ENCODE data around the gene FOXA1.

Gene FOXA1

DNA sequence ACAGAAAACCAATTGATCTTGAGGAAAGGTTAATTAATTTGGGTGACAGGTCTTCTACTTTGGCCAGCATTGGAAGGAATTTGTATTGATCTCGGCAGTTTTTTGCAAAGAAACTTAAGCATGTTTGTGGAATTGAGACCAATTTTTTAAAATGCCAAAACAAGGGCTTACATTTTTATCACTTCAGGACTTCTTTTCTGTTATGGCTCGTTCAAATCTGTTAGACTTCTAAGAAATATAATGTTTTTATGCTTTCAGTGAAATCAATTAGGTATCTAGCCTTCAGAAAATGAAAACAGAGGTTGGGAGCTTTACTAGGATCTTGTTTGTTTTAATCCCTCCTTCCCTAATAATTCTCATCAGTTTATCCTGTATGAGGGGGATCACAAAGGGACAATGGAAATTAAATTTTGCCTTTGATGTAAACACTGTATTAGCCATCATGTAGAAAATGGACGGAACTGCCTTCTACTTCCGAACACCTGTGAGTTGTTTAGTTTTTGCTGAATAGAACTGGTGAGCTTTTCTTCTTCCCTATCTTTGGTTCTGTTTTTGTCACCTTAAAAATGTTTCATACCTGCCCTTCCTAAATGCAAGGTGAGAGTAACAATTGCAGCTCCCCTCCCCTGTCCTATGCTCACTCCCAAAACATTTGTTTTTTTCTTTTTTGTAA is 7.8 kb downstream of the FOXA1 start:
- H3K9me3 ChIP-seq (ENCODE audit: control insufficient read depth, insufficient read depth, low read length): no peaks in the 10 kb centered on the region
- H3K27ac ChIP-seq (ENCODE audit: low read depth, low read length): no peak overlapping the region
- peaks cover 99% of the 10 kb centered on the region for H3K27me3 ChIP-seq (ENCODE audit: control insufficient read depth, insufficient read depth, low read length)
- H3K4me3 ChIP-seq (ENCODE audit: low read depth, low read length): peak overlapping the region; percentile 62
- peaks cover 45% of the 10 kb centered on the region for H3K4me1 ChIP-seq (ENCODE audit: control insufficient read depth, insufficient read depth, low read length)
- no peaks in the 10 kb centered on the region for H3K36me3 ChIP-seq (ENCODE audit: control insufficient read depth, insufficient read depth, low read length)
- no peak overlapping the region for H3K9ac ChIP-seq (ENCODE audit: low read depth, low read length)

DNA sequence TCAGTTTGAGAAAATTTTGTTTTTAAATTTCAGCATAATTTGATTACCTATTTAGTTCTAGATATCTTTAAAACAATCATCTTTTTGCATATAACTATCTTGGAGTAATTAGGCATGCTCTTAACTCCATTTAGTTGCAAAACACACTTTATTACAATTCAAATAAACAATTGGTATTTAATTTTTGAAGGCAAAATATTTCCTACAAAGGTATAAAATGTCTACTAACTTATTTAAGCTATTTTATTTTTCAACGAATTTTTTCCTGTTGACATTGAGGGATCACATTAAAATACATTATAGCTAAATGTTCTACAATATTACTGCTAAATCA is 8.3 kb downstream of the FOXA1 start:
- H3K4me1 ChIP-seq (ENCODE audit: control insufficient read depth, insufficient read depth, low read length): peaks cover 45% of the 10 kb centered on the region
- no peak overlapping the region for H3K9ac ChIP-seq (ENCODE audit: low read depth, low read length)
- no peak overlapping the region for H3K4me3 ChIP-seq (ENCODE audit: low read depth, low read length)
- peaks cover 99% of the 10 kb centered on the region for H3K27me3 ChIP-seq (ENCODE audit: control insufficient read depth, insufficient read depth, low read length)
- H3K9me3 ChIP-seq (ENCODE audit: control insufficient read depth, insufficient read depth, low read length): no peaks in the 10 kb centered on the region
- no peaks in the 10 kb centered on the region for H3K36me3 ChIP-seq (ENCODE audit: control insufficient read depth, insufficient read depth, low read length)
- no peak overlapping the region for H3K27ac ChIP-seq (ENCODE audit: low read depth, low read length)

DNA sequence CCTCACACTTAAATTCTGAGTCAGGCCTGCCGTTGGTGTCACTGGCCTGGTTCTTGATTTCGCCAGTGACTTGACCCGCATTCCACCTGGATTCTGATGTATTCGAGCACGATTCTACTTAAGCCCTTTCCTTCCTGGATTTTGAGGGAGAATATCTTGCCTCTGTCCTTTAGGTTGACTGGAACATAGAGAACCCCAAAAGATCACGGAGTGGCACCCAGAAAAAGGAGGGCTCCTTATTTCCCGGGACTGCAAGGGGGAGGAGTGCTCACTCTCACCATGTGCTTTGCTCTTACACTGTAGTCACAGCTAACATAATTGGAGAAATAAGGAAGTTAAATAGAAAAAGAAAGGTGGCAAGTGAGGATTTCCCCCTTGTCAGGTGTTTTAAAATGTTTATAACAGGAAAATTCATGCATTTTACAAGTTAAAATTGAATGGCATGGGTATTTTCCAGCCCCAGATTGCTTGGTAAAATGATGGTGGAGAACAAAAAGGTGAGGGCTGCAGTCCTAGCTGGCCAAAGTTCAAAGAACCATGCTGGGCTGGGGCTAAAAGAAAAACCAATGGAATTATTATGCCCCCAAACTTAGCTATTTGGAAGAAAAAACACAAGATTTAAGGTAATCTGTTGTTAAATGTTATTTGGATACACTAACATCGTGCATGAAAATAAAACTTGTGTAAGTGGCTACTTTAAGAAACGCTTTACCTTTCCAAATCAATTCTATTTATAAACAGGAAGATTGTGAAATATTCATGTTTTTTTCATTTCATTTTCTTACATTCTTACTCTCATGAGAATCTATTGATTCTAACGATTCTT is 8.9 kb downstream of the FOXA1 start:
- H3K9me3 ChIP-seq (ENCODE audit: control insufficient read depth, insufficient read depth, low read length): no peaks in the 10 kb centered on the region
- H3K4me3 ChIP-seq (ENCODE audit: low read depth, low read length): no peak overlapping the region
- peaks cover 99% of the 10 kb centered on the region for H3K27me3 ChIP-seq (ENCODE audit: control insufficient read depth, insufficient read depth, low read length)
- no peaks in the 10 kb centered on the region for H3K36me3 ChIP-seq (ENCODE audit: control insufficient read depth, insufficient read depth, low read length)
- H3K4me1 ChIP-seq (ENCODE audit: control insufficient read depth, insufficient read depth, low read length): peaks cover 45% of the 10 kb centered on the region
- no peak overlapping the region for H3K9ac ChIP-seq (ENCODE audit: low read depth, low read length)
- H3K27ac ChIP-seq (ENCODE audit: low read depth, low read length): no peak overlapping the region

DNA sequence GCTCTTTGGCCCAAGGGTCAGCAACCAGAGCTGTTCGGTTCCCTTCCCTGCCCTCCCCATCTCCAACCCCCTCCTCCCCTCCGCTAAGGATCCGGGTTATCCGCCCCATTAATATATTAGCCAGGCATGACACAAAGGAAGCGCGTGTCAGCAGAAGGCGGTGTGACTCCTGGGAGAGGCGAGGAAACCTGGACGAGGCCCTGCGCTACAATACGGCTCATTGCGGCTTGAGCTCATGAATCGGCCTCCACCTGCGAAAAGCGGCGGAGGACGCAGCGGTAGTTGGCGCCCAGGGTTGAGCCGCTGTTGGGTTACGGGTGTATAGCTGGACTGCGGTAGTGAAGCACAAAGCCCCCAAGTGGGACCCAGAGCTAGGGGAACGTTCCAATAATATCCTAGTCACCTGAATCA is 9.9 kb downstream of the FOXA1 start:
- Histone ChIP-seq H3K9ac (ENCODE audit: low read depth, low read length) (no peak overlapping the region), H3K9me3 (ENCODE audit: control insufficient read depth, insufficient read depth, low read length) (no peaks in the 10 kb centered on the region), H3K4me1 (ENCODE audit: control insufficient read depth, insufficient read depth, low read length) (peaks cover 45% of the 10 kb centered on the region), H3K27ac (ENCODE audit: low read depth, low read length) (no peak overlapping the region), H3K4me3 (ENCODE audit: low read depth, low read length) (peak overlapping the region; percentile 31; the same call in 1 of the 2 replicates), H3K27me3 (ENCODE audit: control insufficient read depth, insufficient read depth, low read length) (peaks cover 99% of the 10 kb centered on the region), H3K36me3 (ENCODE audit: control insufficient read depth, insufficient read depth, low read length) (no peaks in the 10 kb centered on the region)

DNA sequence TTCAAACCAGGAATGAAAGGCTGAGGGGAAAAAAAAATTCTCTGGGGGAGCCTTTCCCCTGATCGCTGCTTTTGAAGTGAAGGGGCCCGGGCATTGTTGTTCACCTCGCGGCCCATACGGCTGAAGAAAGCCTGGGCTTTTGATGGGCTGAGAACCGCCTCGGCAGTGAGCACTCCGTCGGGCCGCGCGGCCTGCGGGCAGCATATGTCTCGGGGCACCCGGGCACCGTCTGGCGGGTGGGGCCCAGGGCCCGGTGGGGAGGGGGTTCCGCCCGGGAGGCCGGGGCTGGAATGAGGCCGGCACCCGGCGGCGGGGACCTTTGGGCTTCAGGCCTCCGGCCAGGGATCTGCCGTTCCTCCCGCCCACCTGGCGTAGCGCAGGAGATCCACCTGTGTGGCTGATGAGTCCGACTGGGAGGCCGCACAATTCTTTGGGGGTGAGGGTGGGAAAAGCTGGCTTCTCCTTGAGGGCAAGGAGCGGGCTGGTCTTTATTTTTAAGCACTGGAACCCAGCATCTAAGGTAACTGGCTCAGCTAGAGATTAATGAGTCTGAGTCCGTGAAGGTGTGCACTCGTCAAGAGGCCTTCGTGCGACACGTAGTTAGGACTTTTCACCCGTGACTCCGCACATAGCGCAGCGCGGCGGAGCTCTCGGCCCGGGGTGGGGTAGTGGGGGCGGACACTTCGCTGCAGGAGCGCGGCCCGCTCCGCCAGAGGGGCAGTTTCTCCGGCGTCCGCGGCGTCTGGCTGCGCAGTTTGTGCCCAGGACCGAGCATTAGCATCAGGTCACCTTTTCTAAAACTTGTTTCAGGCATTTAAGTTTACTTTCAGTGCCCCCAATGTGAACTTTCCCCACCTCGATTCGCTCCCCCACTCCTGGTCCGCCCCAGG is 10.6 kb downstream of the FOXA1 start:
- no peaks in the 10 kb centered on the region for H3K36me3 ChIP-seq (ENCODE audit: control insufficient read depth, insufficient read depth, low read length)
- H3K9ac ChIP-seq (ENCODE audit: low read depth, low read length): no peak overlapping the region
- H3K27me3 ChIP-seq (ENCODE audit: control insufficient read depth, insufficient read depth, low read length): peaks cover 99% of the 10 kb centered on the region
- H3K9me3 ChIP-seq (ENCODE audit: control insufficient read depth, insufficient read depth, low read length): no peaks in the 10 kb centered on the region
- peaks cover 42% of the 10 kb centered on the region for H3K4me1 ChIP-seq (ENCODE audit: control insufficient read depth, insufficient read depth, low read length)
- H3K4me3 ChIP-seq (ENCODE audit: low read depth, low read length): peak overlapping the region; percentile 38; the same call in 1 of the 2 replicates
- no peak overlapping the region for H3K27ac ChIP-seq (ENCODE audit: low read depth, low read length)

DNA sequence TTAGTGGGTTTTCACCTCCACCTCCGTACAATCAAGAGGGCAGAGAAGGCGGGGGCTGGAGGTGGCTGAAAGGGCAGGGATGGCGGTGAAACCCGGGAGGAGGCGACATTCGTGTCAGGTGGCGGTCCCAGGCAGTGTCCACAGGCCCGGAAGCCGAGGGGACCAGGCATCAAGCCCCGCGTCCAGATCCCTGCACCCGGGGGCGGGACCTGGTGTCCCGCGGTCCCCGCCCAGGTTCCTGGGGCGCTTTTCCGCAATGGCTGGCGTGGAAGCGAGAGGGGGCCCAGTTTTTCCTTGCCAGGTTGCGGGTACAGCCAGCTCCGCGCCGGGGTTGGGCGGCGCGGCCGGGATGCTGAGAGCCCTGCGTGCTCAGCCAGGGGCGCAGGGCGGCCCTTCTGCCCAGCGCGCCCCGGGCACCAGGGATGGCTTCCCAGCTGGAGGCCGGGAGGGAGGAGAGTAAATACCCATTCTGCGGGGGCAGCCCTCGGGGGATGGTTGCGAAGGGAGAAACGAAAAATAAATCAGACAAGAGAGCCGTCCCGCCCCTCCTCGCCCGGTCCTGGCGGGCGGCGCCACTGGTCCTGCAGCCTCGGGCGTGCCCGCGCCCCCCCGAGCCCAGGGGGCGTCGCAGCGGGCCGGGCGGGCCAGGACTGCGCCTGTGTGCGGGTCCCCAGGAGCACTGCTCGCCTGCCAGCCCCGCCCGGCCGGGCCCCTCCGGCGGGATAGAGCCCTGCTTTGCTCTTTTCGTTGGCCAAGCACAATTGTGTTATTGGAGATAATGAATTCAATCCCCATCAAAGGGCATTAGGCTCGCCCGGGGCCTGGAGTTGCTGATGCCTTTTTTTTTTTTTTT is 11.5 kb downstream of the FOXA1 start:
- H3K27me3 ChIP-seq (ENCODE audit: control insufficient read depth, insufficient read depth, low read length): peaks cover 99% of the 10 kb centered on the region
- H3K36me3 ChIP-seq (ENCODE audit: control insufficient read depth, insufficient read depth, low read length): no peaks in the 10 kb centered on the region
- peaks cover 34% of the 10 kb centered on the region for H3K4me1 ChIP-seq (ENCODE audit: control insufficient read depth, insufficient read depth, low read length)
- no peak overlapping the region for H3K9ac ChIP-seq (ENCODE audit: low read depth, low read length)
- H3K4me3 ChIP-seq (ENCODE audit: low read depth, low read length): peak overlapping the region; percentile 38
- H3K9me3 ChIP-seq (ENCODE audit: control insufficient read depth, insufficient read depth, low read length): no peaks in the 10 kb centered on the region
- H3K27ac ChIP-seq (ENCODE audit: low read depth, low read length): no peak overlapping the region

DNA sequence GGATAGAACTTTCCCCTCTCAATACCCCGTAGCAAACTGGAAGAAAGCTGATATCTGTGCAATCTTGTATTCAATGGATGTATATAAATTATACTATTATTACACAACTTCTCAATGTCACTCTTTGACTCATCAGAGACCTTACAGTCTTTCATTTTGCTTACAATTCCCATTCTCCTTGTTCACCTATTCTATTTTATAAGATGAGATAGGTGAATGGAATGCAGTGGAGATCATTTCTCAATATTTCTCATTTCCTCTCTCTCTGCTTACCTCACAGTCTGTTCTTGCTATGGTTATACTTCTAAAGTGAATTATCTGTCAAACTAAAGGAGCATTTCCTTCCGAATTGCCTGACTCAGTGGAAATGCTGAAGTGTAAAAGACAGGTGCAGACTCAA is 14.9 kb downstream of the FOXA1 start:
- Histone ChIP-seq H3K4me3 (ENCODE audit: low read depth, low read length) (no peak overlapping the region), H3K36me3 (ENCODE audit: control insufficient read depth, insufficient read depth, low read length) (no peaks in the 10 kb centered on the region), H3K9ac (ENCODE audit: low read depth, low read length) (no peak overlapping the region), H3K4me1 (ENCODE audit: control insufficient read depth, insufficient read depth, low read length) (peaks cover 12% of the 10 kb centered on the region), H3K9me3 (ENCODE audit: control insufficient read depth, insufficient read depth, low read length) (no peaks in the 10 kb centered on the region), H3K27ac (ENCODE audit: low read depth, low read length) (no peak overlapping the region), H3K27me3 (ENCODE audit: control insufficient read depth, insufficient read depth, low read length) (peaks cover 95% of the 10 kb centered on the region)

DNA sequence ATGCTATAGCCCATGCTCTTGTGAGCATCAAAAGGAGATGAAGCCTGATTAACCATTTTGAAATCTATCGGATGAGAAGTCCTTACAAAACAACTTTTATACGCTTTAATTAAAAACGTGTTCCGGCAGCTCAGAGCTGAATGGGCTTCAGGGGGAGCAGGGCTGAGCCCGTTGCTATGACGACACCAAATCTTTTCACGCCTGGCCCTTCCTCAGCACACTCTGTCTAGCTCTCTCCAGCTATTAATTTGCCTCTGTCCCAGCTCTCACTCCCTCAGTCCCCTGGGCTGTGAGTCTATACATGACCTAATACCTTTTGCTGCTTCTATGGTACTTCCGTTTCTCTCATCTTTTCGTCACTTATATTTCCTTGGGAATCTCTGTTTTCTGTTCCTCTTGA is 15.8 kb downstream of the FOXA1 start:
- peaks cover 3% of the 10 kb centered on the region for H3K4me1 ChIP-seq (ENCODE audit: control insufficient read depth, insufficient read depth, low read length)
- peaks cover 86% of the 10 kb centered on the region for H3K27me3 ChIP-seq (ENCODE audit: control insufficient read depth, insufficient read depth, low read length)

DNA sequence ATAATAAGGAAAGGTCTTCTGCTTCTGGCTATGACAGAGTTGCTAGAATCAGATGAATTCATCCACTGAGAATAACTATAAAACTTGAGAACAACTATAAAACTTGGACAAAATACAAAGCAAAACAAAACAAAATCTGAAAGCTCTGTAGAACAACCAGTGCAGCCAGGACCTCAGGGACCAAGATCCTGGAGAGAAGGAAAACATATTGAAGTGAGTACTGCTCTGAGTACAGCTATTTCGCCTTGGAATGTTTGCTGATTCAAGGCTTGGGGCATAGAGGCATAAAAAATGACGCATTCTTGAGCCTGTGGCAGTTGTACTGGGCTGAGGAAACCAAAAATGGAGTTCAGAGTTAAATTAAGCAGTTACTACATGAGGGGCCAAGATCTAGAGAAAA is 21.7 kb downstream of the FOXA1 start:
- peaks cover 27% of the 10 kb centered on the region for H3K27me3 ChIP-seq (ENCODE audit: control insufficient read depth, insufficient read depth, low read length)
- no peak overlapping the region for H3K27ac ChIP-seq (ENCODE audit: low read depth, low read length)
- H3K9me3 ChIP-seq (ENCODE audit: control insufficient read depth, insufficient read depth, low read length): no peaks in the 10 kb centered on the region
- H3K4me3 ChIP-seq (ENCODE audit: low read depth, low read length): no peak overlapping the region
- H3K36me3 ChIP-seq (ENCODE audit: control insufficient read depth, insufficient read depth, low read length): no peaks in the 10 kb centered on the region
- H3K9ac ChIP-seq (ENCODE audit: low read depth, low read length): no peak overlapping the region
- peaks cover 4% of the 10 kb centered on the region; the same call in 1 of the 2 replicates for H3K4me1 ChIP-seq (ENCODE audit: control insufficient read depth, insufficient read depth, low read length)

More for the DNA sequence above, 15.8 kb downstream of the FOXA1 start:
- Histone ChIP-seq H3K9ac (ENCODE audit: low read depth, low read length) (no peak overlapping the region), H3K9me3 (ENCODE audit: control insufficient read depth, insufficient read depth, low read length) (no peaks in the 10 kb centered on the region), H3K27ac (ENCODE audit: low read depth, low read length) (no peak overlapping the region), H3K36me3 (ENCODE audit: control insufficient read depth, insufficient read depth, low read length) (no peaks in the 10 kb centered on the region), H3K4me3 (ENCODE audit: low read depth, low read length) (no peak overlapping the region)

DNA sequence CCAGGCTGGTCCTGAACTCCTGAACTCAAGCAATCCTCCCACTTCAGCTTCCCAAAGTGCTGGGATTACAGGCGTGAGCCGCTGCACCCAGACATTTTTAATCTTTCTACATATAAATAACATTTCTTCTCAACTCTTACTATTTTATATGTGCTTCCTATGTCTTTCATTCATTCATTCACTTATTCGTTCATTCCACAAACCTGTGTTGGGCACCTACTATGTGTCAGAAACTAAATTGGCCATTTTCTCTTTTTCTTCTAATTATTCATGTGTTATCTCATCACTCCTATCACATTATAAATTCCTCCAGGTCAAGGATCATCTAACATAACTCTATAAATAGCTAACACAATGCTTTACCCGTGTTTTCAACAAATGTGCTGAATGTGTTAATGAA is 23.7 kb downstream of the FOXA1 start:
- Histone ChIP-seq H3K27me3 (ENCODE audit: control insufficient read depth, insufficient read depth, low read length) (peaks cover 10% of the 10 kb centered on the region; the same call in 1 of the 2 replicates), H3K9ac (ENCODE audit: low read depth, low read length) (no peak overlapping the region), H3K9me3 (ENCODE audit: control insufficient read depth, insufficient read depth, low read length) (no peaks in the 10 kb centered on the region), H3K4me1 (ENCODE audit: control insufficient read depth, insufficient read depth, low read length) (peaks cover 18% of the 10 kb centered on the region), H3K4me3 (ENCODE audit: low read depth, low read length) (no peak overlapping the region), H3K36me3 (ENCODE audit: control insufficient read depth, insufficient read depth, low read length) (no peaks in the 10 kb centered on the region), H3K27ac (ENCODE audit: low read depth, low read length) (no peak overlapping the region)
